GM11168 (cell line): Measurements from ENCODE around the gene MRPS34.
"Not testable (repeated sequence)": the region's sequence is repeated elsewhere in the genome, so short reads cannot be mapped to it uniquely, and the experiment has no call there.

Source experiments
- in situ Hi-C: fragments of 300-500 bp; cut with MboI; formaldehyde crosslinking; loops from one replicate; pipeline ENCODE4 v1.12.0; 2022; ENCODE audit warnings: low sequenced_read_pairs; ENCODE audit not compliant: unreplicated experiment

MRPS34 gene

GRCh38 chr16:1732551-1732987 lies 40.4 kb downstream of the MRPS34 start:
- in situ Hi-C loops = not testable (repeated sequence)

- in situ Hi-C loops = no loop called here
Observed at GRCh38 chr16:1732071-1732470, 40.9 kb downstream of the MRPS34 start.

GRCh38 chr16:1731603-1732002 lies 41.3 kb downstream of the MRPS34 start:
- in situ Hi-C loops = no loop called here

GRCh38 chr16:1731073-1731472 lies 41.9 kb downstream of the MRPS34 start:
- in situ Hi-C loops = no loop called here

DNA sequence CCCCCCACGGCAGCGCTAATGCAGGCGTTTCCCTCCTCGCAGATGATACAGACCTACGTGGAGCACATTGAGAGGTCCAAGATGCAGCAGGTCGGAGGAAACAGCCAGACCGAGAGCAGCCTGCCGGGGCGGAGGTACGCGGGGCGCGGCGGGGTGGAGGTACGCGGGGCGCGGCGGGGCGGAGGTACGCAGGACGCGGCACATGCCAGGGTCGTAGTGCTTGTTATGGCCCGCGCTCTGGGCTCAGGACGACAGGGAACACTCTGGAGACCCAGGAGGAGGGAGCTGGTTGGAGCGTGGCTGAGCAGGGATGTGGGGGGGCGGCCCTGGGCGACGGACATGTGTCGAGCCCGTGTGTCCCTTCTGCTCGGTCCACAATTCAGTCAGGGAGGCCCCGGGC lies 43.5 kb downstream of the MRPS34 start:
- in situ Hi-C loops = no loop called here

- in situ Hi-C loops = no loop called here
Observed at GRCh38 chr16:1729026-1729425, 43.9 kb downstream of the MRPS34 start.

- in situ Hi-C loops = no loop called here
Observed at GRCh38 chr16:1727651-1728624, 45.0 kb downstream of the MRPS34 start.

- in situ Hi-C loops = no loop called here
Observed at GRCh38 chr16:1726661-1727502, 46.1 kb downstream of the MRPS34 start.

- in situ Hi-C loops = no loop called here
Observed at GRCh38 chr16:1724491-1724890, 48.4 kb downstream of the MRPS34 start.

DNA sequence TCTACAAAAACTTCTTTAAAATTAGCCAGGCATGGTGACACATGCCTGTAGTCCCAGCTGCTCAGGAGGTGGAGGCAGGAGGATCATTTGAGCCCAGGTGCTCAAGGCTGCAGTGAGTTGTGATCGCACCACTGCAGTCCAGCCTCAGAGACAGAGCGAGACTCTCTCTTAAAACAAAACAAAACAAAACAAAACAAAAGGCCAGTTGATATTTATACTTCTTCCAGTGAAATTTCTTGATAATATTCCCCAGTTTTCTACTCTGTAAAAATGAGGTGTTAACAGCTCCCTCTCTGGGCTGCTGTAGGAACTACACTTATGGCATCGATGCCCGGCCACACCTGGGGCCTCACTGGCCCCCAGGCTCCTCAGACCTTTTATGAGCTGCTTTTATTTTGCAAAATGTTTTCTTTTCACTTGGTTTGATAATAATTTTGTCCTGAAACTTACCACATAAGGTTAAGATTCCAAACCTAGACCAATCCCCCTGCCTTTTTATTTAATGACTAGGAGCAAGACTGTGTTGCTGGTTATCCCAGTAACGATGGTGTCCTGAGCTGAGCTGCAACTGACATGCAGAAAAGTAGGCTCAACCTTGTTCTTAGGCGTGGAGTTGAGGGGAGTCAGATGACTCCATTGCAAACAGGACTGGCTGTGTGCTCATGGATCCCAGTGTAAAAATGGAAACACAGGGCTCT lies 49.3 kb downstream of the MRPS34 start:
- in situ Hi-C loops = no loop called here
